NCI-H748 (cell line): Measurements from ENCODE around the gene CD83.

Source experiments
- DNase-seq: peaks from one replicate; lab custom pipeline; 2025; ENCODE audit not compliant: unreplicated experiment; lab: John Stamatoyannopoulos, UW

CD83 gene

GRCh38 chr6:14091339-14091978 lies 26.1 kb upstream of the CD83 start:
- DNase-seq = no peak

GRCh38 chr6:14092316-14092715 lies 25.3 kb upstream of the CD83 start:
- no peak for DNase-seq

- no peak for DNase-seq
Observed at GRCh38 chr6:14092838-14093789, 24.5 kb upstream of the CD83 start.

- no peak for DNase-seq
Observed at GRCh38 chr6:14094721-14095120, 22.9 kb upstream of the CD83 start.

- no peak for DNase-seq
Observed at GRCh38 chr6:14095437-14095836, 22.1 kb upstream of the CD83 start.

GRCh38 chr6:14100138-14100537 lies 17.4 kb upstream of the CD83 start:
- no peak for DNase-seq

GRCh38 chr6:14100966-14101365 lies 16.6 kb upstream of the CD83 start:
- DNase-seq = no peak

GRCh38 chr6:14102383-14102782 lies 15.2 kb upstream of the CD83 start:
- DNase-seq = no peak

GRCh38 chr6:14105547-14105946 lies 12.0 kb upstream of the CD83 start:
- no peak for DNase-seq

GRCh38 chr6:14107000-14107399 lies 10.6 kb upstream of the CD83 start:
- no peak for DNase-seq

- DNase-seq = no peak
Observed at GRCh38 chr6:14107711-14108494, 9.7 kb upstream of the CD83 start.

- DNase-seq = no peak
Observed at GRCh38 chr6:14108571-14109410, 8.8 kb upstream of the CD83 start.

- DNase-seq = no peak
Observed at GRCh38 chr6:14109411-14109826, 8.2 kb upstream of the CD83 start.

GRCh38 chr6:14110001-14110818 lies 7.4 kb upstream of the CD83 start:
- no peak for DNase-seq

- no peak for DNase-seq
Observed at GRCh38 chr6:14113976-14114375, 3.6 kb upstream of the CD83 start.

GRCh38 chr6:14118091-14118439 lies 493 bp downstream of the CD83 start:
- no peak for DNase-seq

GRCh38 chr6:14118446-14118845 lies 874 bp downstream of the CD83 start:
- no peak for DNase-seq

- DNase-seq = no peak
Observed at GRCh38 chr6:14119784-14120183, 2.2 kb downstream of the CD83 start.

- no peak for DNase-seq
Observed at GRCh38 chr6:14120546-14120945, 3.0 kb downstream of the CD83 start.

GRCh38 chr6:14121936-14122344 lies 4.4 kb downstream of the CD83 start:
- no peak for DNase-seq
